Measurements from ENCODE around the gene CELF4. TPM values are rescaled to one million over a fixed set of nuclear protein-coding genes. Genes with fewer than 3 reads are reported as not detected.

The CELF4 gene
- total RNA-seq, 1 experiment from 2014 or later: 0.11 TPM

DNA sequence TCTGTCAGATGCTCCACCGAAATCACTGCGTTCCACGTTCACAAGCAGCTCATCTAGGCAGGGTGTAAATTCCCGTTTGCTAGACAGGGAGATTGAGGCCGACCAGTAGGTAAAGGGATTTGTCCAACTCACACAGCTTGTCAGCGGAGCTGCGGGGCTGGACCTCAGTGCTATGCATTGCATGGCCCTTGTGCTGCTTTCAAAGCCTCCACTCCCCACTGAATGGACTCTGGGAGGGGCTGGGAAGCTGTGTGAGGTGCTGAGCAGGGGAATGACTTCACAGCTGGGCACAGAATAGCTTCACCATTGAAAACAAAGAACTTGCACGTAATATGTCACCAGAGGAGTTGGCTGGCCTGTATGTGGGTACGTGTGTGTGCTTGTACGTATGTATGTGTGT is 21.4 kb downstream of the CELF4 start:
- no peaks in the 10 kb centered on the region for H3K36me3 ChIP-seq (ENCODE audit: control insufficient read depth, insufficient read depth, low read length)
- peaks cover 28% of the 10 kb centered on the region for H3K27me3 Mint-ChIP-seq (ENCODE audit: insufficient read depth, unreplicated experiment)
- H3K4me3 Mint-ChIP-seq (ENCODE audit: unreplicated experiment): no peak overlapping the region
- H3K4me3 ChIP-seq (ENCODE audit: low read depth, low read length): no peak overlapping the region
- no peak for DNase-seq
- H3K36me3 Mint-ChIP-seq (ENCODE audit: insufficient read depth, unreplicated experiment): no peaks in the 10 kb centered on the region
- no peak overlapping the region for H3K27ac Mint-ChIP-seq (ENCODE audit: unreplicated experiment)
- ChIA-PET CTCF (no interaction called here), POLR2A (no interaction called here)
- no TSS peak for BruUV-seq (replicated peaks)
- H3K27me3 ChIP-seq (replicated peaks; ENCODE audit: control insufficient read depth, insufficient read depth, low read length): no peaks in the 10 kb centered on the region
- H3K9me3 ChIP-seq: no peaks in the 10 kb centered on the region
- H3K4me1 Mint-ChIP-seq (ENCODE audit: low read depth, unreplicated experiment): no peaks in the 10 kb centered on the region
- TF ChIP-seq, protein P1, sequence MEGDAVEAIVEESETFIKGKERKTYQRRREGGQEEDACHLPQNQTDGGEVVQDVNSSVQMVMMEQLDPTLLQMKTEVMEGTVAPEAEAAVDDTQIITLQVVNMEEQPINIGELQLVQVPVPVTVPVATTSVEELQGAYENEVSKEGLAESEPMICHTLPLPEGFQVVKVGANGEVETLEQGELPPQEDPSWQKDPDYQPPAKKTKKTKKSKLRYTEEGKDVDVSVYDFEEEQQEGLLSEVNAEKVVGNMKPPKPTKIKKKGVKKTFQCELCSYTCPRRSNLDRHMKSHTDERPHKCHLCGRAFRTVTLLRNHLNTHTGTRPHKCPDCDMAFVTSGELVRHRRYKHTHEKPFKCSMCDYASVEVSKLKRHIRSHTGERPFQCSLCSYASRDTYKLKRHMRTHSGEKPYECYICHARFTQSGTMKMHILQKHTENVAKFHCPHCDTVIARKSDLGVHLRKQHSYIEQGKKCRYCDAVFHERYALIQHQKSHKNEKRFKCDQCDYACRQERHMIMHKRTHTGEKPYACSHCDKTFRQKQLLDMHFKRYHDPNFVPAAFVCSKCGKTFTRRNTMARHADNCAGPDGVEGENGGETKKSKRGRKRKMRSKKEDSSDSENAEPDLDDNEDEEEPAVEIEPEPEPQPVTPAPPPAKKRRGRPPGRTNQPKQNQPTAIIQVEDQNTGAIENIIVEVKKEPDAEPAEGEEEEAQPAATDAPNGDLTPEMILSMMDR (IDR thresholded peaks at IDR 0.05; ENCODE audit: insufficient read depth in 1 of 2, low read depth in 1 of 2, low read length in 1 of 2, severe bottlenecking in 1 of 2, unreplicated experiment in 1 of 2): no peak
- no peaks in the 10 kb centered on the region for H3K9me3 Mint-ChIP-seq (ENCODE audit: unreplicated experiment)
- no peaks in the 10 kb centered on the region for H3K4me1 ChIP-seq
- intact Hi-C loops (cut with micrococcal nuclease; ENCODE audit: unreplicated experiment): no loop called here

DNA sequence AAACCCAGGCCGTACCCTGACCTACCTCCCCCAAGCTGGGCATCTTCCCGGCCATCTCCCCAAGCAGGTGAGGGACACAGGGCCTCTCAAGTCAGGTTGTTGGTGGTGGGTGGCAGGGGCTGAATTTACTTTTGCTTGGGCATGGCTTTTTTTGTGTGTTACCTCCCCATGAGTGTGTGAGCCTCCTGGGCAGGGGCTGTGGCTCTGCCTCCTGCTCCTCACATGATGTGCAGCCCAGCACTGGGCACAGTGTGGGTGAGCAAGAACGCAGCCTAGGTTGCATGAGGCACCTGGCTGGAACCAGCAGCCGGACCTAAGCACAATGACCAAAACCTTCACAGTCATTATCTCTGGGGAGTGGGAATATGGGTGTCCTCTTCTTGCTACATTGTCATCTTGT is 22.3 kb downstream of the CELF4 start:
- ChIA-PET CTCF (no interaction called here), POLR2A (no interaction called here)
- BruUV-seq (replicated peaks): no TSS peak
- H3K4me1 Mint-ChIP-seq (ENCODE audit: low read depth, unreplicated experiment): no peaks in the 10 kb centered on the region
- H3K36me3 Mint-ChIP-seq (ENCODE audit: insufficient read depth, unreplicated experiment): no peaks in the 10 kb centered on the region
- H3K36me3 ChIP-seq (ENCODE audit: control insufficient read depth, insufficient read depth, low read length): no peaks in the 10 kb centered on the region
- H3K4me3 Mint-ChIP-seq (ENCODE audit: unreplicated experiment): no peak overlapping the region
- H3K27me3 ChIP-seq (replicated peaks; ENCODE audit: control insufficient read depth, insufficient read depth, low read length): no peaks in the 10 kb centered on the region
- H3K27me3 Mint-ChIP-seq (ENCODE audit: insufficient read depth, unreplicated experiment): peaks cover 30% of the 10 kb centered on the region
- H3K9me3 Mint-ChIP-seq (ENCODE audit: unreplicated experiment): no peaks in the 10 kb centered on the region
- H3K9me3 ChIP-seq: no peaks in the 10 kb centered on the region
- TF ChIP-seq, protein P1 (IDR thresholded peaks at IDR 0.05; ENCODE audit: insufficient read depth in 1 of 2, low read depth in 1 of 2, low read length in 1 of 2, severe bottlenecking in 1 of 2, unreplicated experiment in 1 of 2): no peak
- H3K4me3 ChIP-seq (ENCODE audit: low read depth, low read length): no peak overlapping the region
- no peak overlapping the region for H3K27ac Mint-ChIP-seq (ENCODE audit: unreplicated experiment)
- intact Hi-C loops (cut with micrococcal nuclease; ENCODE audit: unreplicated experiment): no loop called here
- H3K4me1 ChIP-seq: no peaks in the 10 kb centered on the region
- no peak for DNase-seq

DNA sequence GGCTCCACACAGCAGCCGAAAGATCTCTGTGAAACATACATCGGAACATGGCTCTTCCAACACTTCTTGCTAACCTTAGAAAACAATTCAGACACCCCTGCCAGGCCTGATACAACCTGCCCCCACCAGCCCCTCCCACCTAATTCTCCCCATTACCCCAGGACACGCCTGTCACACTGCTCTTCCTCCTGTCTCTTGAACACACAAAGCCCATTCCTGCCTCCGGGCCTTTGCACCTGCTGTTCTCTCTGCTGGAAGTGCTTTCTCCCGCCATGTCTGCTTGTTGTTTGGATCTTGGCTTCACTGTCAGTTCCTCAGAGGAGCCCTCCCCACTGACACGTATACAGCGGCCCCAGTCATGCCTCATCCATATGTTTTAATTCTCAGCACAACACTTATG is 24.1 kb downstream of the CELF4 start:
- H3K27me3 ChIP-seq (replicated peaks; ENCODE audit: control insufficient read depth, insufficient read depth, low read length): no peaks in the 10 kb centered on the region

More for the DNA sequence above, 24.1 kb downstream of the CELF4 start:
- Mint-ChIP-seq H3K27me3 (ENCODE audit: insufficient read depth, unreplicated experiment) (peaks cover 32% of the 10 kb centered on the region), H3K36me3 (ENCODE audit: insufficient read depth, unreplicated experiment) (no peaks in the 10 kb centered on the region), H3K9me3 (ENCODE audit: unreplicated experiment) (no peaks in the 10 kb centered on the region), H3K27ac (ENCODE audit: unreplicated experiment) (no peak overlapping the region), H3K4me3 (ENCODE audit: unreplicated experiment) (no peak overlapping the region), H3K4me1 (ENCODE audit: low read depth, unreplicated experiment) (no peaks in the 10 kb centered on the region)
- TF ChIP-seq, protein P1 (IDR thresholded peaks at IDR 0.05; ENCODE audit: insufficient read depth in 1 of 2, low read depth in 1 of 2, low read length in 1 of 2, severe bottlenecking in 1 of 2, unreplicated experiment in 1 of 2): no peak
- Histone ChIP-seq H3K4me1 (no peaks in the 10 kb centered on the region), H3K36me3 (ENCODE audit: control insufficient read depth, insufficient read depth, low read length) (no peaks in the 10 kb centered on the region), H3K4me3 (ENCODE audit: low read depth, low read length) (no peak overlapping the region), H3K9me3 (no peaks in the 10 kb centered on the region)
- DNase-seq: no peak
- ChIA-PET CTCF (no interaction called here), POLR2A (no interaction called here)
- intact Hi-C loops (cut with micrococcal nuclease; ENCODE audit: unreplicated experiment): no loop called here
- BruUV-seq (replicated peaks): no TSS peak
